SU-DHL-6 (cell line): Measurements from ENCODE around the gene SLC9A2.

Source experiments
- CTCF ChIP-seq: fragments of 200-600 bp; sonication (generic); IDR thresholded peaks from one replicate; pipeline ENCODE4 v1.5.1; 2017; ENCODE audit warnings: antibody characterized with exemption, mild to moderate bottlenecking, low read length, moderate library complexity; ENCODE audit not compliant: insufficient read depth, poor library complexity, severe bottlenecking
- EZH2phosphoT487 ChIP-seq: fragments of 200-600 bp; sonication (generic), shearing (Covaris generic); conservative IDR thresholded peaks from 2 replicates; pipeline ENCODE4 v1.6.1; 2018; ENCODE audit warnings: mild to moderate bottlenecking, antibody characterized with exemption, low read length, moderate library complexity, mixed read lengths

- no peak for TF ChIP-seq EZH2phosphoT487
- no peak for TF ChIP-seq CTCF
Observed at GRCh38 chr2:102708847-102709559, 89.7 kb downstream of the SLC9A2 start.
